Keratinocyte (primary cell): ENCODE results near the gene FAM120B.

Source experiments
- CTCF ChIP-seq, 3 experiments: IDR thresholded peaks in 1 of 3; conservative IDR thresholded peaks in 1 of 3; optimal IDR thresholded peaks in 1 of 3; 2 replicates in 2 of 3; 3 replicates in 1 of 3; pipeline versions ENCODE3 to v1.5.1; 2011; ENCODE audit warnings: low read length in 3 of 3, mild to moderate bottlenecking in 3 of 3, moderate library complexity in 2 of 3, control low read depth in 1 of 3, inconsistent platforms in 1 of 3; ENCODE audit not compliant: insufficient read depth in 2 of 3; ENCODE audit errors: extremely low read depth in 1 of 3
- EZH2 ChIP-seq: IDR thresholded peaks from one replicate; pipeline ENCODE4 v1.6.1; 2012; ENCODE audit warnings: inconsistent platforms, mild to moderate bottlenecking, low read length, moderate library complexity

GRCh38 chr6:170261643-170262488, 44.7 kb upstream of the FAM120B start:
- TF ChIP-seq CTCF (optimal IDR thresholded peaks at IDR 0.05 in 1 of 3, IDR thresholded peaks at IDR 0.05 in 1 of 3, conservative IDR thresholded peaks at IDR 0.05 in 1 of 3; ENCODE audit: extremely low read depth in 1 of 3, insufficient read depth in 2 of 3, low read length in 3 of 3) (no peak), EZH2 (no peak)
